Kidney glomerular epithelial cell (primary cell): ENCODE results near the gene KRT74.

Source experiments
- DNase-seq: peaks from one replicate; lab custom pipeline; 2025; lab: John Stamatoyannopoulos, UW

Gene KRT74

DNA sequence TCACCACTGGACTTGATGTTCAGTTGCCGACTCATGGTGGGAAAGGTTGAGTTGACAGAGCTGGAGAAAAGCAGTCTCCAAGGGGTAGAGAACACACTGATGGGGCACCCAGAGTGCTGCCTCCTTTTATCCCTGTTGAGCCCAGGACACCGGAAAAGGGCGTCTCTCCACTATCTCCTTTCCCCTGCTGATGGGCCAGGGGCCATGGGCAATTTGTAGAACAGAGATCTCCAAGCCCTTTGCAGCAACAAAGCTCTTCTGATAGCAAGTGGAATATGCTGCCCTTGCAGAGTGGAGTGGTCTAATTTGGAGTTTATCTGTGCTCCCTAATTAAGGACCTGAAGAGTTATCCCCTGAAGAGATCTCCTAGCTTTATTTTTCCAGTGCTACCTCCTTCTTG lies at the start of gene KRT74:
TSS of gene KRT74 (minus strand) at position 101 of the 400 bp plus-strand sequence. CDS start at position 35, 66 bp downstream.
- DNase-seq = no peak

DNA sequence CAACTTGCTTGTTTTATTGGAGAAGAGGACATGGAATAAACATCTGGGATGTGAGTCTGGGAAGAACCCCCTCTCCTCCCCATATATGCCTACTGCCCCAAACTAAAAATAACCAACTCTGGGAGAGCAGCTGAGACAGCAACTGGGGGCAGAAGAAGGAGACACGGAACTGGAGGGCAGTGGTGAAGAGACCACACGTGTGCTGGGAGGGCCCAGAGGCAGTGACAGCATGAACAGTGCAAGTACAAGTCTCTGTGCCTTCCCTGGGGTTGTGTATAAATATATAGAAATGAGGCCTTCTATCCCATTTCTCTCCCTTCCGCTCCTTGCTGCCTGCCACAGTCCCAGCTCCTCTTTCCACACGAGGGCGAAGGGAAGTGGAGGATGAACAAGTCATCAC lies 48.7 kb upstream of the KRT74 start:
- DNase-seq = no peak

DNA sequence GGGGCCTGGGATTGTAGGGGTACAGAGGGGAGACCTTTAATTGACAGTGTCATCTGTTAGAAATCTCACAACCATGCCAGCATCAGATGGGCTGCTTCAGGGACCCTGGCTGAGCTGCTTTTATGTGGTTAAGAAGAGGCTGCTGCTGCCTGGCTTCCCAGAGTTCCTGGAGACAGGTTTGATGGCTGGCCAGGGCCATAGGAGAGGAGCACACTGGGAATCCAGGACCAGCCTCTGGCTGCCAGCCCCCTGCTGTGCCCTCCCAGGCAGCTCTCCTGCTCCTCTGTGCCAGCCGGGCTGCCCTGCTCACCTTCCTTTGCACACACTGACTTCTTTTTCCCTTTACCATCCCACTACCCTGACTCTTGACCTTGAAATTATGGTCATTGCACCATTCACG lies 45.2 kb upstream of the KRT74 start:
- DNase-seq = no peak

DNA sequence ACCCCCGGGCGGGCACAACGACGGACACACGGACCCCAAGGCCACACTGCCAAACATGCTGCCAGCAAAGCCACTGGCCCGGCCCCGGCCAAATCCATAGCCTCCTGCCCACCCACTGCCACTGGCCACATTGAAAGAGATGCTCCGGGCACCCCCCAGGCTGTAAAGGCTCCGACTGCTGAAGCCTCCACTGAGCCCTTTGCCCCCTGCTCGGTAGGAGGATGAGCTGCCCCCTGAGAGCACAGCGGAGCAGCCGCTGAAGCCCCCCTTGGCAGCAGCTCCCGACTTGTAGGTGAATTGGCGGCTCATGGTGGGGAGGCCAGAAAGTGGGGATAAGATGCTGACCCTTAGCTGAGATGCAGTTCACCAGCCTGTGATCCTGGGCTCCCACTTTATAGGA lies 44.6 kb upstream of the KRT74 start, which contains the start of gene KRT73:
TSS of gene KRT73 (minus strand) at position 344 of the 400 bp plus-strand sequence. CDS start at position 309, 35 bp downstream.
- DNase-seq = no peak

DNA sequence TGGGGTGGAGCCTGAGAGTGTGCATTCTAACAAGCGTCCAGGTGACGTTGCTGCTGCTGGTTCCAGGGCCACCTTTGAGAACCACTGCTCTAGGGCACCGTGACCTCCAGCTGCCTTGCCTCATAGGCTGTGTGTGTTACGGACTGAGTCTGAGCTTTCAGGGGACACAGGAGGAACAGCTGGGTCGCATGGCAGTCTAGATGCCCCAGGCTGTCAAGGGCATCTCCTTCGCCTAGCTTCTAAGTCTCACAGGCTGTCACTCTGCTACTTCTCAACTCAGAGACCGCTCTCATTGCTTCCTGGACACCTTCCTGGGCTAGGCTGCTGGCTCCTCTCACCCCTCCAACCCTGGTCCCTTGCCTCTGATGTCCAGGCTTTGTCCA lies 43.8 kb upstream of the KRT74 start:
- DNase-seq = no peak

DNA sequence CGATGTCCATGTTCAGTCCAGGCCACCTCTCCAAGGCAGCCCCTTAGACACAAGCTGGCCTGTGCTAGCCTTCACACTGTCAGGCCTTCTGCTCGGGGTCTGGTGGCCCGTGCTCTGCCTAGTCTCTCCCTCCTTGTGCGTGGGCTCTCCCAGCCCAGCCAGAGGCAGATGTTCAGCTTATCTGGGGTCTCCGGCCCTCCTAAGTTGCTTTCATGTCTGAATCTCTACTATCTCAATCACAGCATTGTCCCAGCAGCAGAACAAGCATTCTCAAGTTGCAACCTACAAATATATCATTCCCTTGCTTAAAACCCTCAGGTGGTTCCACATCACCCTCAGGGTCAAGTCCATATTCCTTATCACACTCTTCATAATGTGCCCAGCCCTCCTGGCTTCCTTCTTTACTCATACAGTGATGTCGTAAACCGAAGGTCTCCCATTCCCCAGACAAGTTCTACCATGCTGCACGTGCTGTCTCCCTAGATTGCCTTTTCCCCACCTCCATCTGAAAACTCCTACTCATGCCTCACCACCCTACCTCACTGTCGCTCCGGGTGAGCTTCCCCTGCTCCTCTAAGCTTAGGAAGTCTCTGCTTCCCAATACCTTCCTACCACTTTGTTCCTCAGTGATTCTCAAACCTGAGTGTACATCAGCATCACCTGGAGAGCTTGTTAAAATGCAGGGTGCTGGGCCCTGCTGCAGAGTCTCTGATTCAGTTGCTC lies 43.2 kb upstream of the KRT74 start:
- no peak for DNase-seq

DNA sequence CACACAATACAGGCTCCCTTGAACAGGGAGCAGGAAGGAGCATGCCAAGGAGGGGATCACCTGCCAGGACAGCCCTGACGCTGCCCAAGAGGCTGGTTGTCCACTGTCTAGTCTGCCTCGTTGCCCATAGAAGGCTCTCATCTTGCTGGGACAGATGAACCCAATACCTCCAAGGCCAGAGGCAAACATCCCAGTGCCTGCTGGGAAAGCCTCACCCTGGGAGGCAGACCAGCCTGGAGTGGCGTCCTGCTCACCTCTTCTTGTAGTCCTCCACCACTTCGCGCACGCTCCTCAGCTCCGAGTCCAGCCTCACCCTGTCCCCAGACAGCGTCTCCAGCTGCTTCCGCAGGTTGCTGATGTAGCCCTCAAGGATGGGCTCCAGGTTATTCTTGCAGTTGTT lies 42.3 kb upstream of the KRT74 start:
- no peak for DNase-seq

DNA sequence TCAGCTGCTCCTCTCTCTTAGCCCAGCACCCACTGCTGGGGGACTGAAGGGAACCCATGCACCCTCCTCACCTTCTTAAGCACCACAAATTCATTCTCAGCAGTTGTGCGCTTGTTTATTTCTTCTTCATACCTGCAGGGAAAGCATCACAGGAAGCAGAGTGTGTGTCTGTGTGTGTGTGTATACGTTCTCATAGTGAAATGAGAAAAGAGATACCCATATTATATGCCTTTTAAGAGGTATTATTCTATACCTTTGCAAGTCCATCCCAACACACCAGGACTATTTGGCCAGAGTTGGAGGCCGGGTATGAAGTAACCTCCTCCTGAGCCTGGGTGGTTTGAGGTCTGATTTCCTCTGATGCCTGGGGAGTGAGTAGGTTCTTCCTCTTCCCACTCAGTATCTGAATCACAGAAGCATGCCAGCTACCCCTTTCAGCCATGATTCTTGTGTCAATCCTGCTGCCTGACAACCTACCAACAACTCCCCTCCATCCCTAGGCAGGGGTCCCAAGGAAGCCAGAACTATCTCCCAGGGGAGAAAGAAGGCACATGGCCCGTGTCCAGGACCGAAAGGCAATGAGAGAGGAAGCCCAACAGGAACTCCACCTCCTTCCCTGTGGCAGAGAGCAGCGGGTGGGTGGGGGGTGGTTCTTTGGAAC lies 41.7 kb upstream of the KRT74 start:
- DNase-seq = no peak

DNA sequence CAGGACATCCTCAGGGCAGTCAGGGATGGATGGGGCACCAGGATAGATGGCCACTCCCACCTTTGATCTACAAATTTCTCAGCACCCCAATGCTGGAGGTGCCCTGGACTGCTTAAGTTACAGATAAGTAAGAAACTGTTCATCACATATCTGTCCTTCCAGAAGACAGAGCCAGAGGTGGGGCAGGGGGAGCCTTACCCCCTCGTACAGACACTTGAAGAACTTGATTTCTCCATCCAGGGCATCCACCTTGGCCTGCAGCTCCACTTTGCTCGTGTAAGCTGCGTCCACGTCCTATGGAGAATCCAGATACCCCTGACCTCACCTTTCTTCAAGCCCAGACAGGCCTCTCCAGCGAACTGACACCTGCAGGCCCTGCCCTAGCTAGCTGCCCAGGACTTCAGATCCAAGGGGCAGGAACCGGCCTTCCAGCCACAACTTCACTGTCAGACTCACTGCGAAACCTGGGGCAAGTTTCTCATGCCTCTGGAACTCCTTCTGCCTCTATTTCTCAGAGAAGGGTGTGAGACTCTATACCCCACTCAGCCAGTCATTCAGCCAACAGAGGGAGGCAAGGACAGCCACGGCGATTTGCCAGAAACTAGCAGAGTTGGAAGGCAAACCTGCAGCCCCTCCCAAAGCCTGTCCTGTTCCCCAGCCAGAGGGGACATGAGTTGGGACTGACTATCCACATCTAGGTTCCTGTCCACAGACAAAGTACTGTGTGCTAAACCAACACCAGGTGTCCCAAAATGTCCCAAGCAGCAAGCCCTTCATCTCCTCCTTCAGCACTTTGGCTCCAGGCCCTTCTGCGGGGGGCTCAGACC lies 41.0 kb upstream of the KRT74 start:
- no peak for DNase-seq

DNA sequence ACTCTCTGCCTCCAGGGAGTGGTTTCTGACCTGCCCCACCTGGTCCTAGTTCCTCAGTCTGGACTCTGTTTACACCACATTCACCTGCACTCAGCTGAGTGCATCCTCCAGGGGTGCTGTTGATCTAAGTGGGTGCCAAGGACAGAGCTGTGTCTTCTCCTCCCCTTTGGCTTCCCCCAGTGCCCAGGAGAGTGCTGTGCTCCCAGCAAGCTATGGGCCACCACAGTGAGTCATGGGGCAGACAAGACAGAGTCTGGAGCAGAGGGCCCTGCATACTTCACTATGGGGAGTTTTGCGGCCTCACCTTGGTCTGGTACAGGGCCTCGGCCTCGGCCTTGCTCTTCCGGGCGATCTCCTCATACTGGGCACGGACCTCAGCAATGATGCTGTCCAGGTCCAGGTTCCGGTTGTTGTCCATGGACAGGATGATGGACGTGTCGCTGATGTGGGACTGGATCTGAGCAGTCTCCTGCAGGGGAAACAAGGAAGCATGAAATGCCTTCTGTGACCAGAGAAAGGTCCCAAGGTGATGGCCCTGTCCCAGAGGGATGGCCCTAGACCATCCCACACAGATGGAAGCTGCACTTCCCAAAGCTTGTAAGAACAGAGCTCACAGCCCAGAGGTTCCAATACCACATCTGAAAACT lies 39.9 kb upstream of the KRT74 start:
- no peak for DNase-seq

DNA sequence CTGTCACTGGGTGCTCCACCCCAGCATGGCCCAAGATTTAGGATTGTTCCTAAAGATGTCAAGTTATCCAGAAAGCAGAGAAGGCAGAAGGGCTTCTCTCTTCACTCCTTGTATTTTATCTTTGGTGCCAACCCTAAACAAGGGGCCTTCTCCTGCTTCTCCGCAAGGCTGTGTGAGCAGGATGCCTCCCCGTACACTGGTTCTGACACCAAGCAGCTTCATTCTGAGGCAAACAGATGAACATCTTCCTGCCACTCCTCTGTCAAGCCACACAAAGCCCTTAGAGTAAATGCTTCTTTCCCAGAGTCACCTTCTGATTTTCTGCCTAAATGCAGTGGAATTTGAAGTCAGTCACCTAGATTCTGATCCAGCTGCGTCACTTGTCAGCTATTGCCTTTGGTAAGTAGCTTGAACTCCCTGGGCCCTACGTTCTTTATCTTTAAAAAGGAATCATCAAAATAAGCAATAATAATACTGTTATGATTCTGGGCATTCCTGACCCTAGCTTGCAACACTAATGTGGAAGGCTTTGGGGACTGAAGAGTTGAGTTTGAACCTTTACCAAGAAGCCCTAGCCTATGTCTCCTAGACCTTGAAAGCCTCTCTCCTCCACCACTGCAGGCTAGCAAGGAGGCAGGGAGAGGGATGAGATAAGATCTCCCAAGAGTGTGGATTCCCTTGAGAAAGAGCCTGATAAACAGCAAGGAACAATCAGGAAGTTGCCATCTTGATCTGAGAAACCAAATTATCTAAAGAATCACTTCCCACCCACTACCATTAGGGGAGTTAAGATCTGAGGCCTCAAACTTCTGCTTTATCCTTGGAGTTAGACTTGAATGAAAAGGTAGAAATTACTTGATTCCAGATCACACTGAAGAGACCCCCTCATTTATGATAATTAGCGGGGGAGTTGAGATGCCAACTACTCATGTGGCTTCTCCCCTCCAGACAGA lies 39.1 kb upstream of the KRT74 start:
- DNase-seq = no peak

DNA sequence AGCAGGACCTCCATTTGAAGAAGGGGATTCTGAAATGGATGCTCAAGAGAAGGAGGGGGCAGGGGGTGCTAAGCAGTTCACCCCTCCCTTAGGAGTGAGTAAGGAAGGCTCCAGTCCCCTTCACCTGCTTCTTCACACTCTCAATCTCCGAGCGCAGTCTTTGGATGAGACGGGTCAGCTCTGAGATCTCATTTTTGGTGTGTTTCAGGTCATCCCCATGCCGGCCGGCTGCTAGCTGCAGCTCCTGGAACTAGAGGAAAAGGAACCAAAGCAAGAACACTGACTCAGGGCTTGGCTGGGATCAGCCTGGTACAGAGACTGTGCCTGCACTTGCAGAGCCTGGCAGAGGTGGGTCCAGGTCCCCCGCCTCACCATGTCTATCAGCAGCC lies 37.4 kb upstream of the KRT74 start:
- DNase-seq = no peak

DNA sequence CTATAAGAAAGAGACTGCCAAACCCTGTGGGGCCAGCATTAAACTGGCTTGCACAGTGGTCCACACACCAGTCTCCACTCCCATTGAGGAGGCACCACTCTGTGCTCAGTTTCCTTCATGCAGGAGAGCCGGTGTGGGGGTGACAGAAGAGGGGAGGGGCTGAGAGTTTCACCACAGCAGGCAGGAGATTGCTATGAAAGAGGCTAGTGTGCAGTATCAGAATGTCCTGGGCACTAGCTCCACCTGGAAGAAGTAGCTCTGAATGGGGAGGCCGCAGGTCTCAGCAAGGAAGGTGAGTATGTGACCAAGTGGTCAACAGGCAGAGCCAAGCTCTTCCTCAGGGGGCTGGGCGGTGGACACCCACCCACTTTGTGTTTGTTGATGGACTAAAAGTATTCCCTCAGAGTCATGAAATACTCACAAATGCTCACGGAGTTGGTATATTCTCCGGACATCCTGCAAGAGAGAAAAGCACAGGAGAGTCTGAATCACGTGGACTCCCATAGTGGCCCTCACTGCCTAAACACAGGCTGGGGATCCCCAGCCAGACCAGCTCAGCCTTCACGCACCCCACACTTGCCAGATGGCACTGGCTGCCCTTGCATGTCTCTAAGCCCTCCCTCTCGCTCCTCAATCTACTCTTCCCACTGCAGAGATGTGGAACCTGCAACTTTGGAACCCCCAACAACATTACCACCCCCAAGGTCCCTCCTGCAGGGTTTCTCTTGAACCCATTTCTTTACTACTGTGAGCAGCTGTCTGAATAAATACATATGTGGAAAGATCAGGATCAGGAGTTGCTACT lies 35.4 kb upstream of the KRT74 start:
- DNase-seq = no peak

DNA sequence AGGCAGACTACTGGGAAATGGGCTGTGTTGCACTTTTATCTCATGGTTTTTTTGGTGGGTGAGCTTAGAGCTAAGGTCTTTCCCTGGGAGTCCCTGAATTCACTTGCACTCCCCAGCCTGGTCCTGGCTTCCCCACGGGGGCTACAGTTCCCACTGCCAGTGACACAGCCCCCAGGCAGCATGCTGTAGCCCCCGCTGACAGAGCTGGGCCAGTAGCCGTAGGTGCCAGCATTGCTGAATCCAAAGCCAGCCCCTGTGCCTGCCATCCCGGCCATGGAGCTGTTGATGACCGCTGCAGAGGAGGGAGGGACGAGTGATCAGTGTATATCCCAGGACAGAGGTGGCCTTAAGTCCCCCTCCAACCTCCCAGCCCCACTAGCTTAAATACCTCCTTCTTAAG lies 34.5 kb upstream of the KRT74 start:
- DNase-seq = no peak

DNA sequence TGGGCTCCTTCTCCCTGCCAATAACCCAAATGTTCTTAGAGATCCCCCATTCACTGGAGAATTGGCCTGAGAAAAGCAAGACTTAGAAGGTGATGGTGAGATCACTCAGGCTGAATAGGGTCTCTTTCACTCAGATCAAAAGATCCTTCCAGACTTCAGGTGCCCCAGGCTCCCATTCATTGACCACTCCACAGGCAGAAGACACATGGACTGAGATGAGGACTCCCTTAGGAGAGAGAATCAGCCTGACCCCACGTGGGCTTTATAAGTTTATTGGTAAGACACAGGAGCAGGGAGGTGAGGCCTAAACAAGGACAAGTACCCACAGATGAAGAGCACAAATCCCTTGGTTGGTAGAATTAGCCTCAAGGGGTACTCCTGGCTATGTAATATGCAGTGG lies 33.7 kb upstream of the KRT74 start:
- DNase-seq = no peak

DNA sequence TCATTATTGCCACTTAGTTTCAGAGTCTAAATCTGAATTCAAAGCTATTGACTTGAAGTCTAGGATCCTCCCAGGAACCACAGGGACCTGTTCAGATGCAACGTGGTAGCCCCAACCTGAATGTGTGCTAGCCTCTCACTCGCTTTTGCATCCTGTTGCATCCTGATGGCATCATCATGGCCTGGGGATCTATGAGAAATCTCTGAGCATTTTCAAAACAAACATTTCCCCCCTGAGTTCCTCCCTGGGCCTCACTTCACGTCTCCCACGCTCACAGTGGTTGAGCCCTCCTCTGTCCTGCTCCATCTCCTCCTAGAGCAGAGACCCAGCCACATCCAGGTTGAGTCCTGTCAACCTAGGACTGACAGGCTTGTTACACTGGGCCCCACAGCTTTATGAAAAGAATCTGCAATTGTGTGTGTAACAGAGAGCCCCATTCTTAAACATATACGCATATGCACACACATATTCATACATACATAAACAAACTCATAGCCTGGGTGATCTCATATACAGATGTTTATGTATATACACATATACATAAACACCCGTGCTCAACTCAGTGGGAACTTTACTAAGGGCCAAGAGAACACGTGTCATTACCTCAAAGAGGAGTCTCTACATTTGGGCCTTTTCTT lies 33.1 kb upstream of the KRT74 start:
- DNase-seq = no peak

DNA sequence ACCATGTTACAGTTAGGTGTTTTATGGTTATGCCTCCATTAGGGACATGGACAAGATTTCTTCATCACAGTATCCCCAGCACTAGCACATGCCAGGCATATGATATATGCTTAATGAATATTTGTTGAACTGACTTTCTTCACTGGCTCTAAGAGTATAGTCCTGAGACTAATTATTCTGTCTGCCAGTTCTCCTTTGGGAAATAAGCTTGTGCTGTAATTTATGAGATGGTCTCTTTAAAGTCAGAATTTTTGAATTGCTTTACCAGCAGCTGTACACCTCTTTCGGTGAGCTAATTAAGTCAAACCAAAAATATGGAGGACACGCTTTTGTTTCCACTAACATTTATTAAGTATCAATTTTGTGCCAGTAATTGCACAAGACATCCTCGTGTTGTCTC lies 32.5 kb upstream of the KRT74 start:
- DNase-seq = no peak

DNA sequence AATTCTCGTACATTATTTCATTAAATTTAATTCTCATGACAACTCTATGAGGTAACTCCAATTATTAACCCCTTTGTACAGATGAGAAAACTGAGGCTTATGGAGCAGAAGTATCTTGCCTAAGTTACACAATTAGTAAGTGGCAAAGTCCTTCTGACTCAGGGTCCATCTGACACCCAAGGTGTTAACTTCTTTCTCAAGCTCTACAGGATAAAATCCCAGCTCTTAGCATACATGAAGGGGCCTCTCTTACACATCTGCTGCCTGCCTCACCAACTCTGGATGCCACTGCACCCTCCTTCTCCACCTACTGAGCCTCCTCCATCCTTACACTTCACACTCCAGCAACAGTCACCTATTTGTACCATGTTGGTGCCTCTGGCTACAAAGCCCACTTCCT lies 31.9 kb upstream of the KRT74 start:
- no peak for DNase-seq

DNA sequence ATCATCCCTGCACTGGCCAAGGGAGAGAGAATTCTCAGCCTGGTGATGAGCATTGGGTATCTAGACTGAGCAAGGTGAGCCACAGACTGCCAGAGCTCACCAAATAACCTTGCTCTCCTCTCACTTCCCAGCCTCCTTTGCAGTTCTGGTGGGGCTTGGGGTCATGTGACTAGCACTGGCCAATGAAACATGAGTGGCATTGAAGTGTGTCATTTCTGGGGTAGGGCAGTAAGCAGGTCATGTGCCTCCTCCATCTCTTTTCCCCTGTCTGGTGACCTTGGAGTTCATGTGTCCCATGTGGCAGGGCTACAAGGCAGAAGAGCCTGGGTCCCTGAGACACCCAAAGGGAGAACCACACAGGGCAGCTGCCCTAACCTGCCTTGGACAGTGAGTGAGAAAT lies 31.2 kb upstream of the KRT74 start:
- DNase-seq = no peak

DNA sequence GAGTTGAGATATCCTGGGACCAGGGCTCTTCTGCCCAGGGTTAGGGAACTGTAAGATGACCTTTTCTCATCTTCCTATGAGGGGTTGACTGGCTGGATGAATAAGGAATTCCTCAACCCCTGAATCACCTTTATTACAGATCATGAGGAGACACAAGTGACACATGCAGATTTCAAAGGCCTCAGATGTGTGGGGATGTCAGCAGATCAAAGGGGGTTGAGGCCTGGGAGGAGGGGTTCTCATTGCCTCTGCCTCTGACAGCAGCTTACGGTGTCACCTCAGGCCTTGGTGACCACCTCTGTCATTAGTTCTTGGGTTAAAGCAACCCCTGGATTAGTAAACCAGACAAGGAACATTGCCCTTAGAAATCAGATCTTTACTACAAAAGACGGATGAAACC lies 29.7 kb upstream of the KRT74 start:
- DNase-seq = peak; percentile 10
